ENCODE measurements around the gene TBX20.
"Not testable (repeated sequence)": the region's sequence is repeated elsewhere in the genome, so short reads cannot be mapped to it uniquely, and the experiment has no call there.

GRCh38 chr7:35184961-35185360, 68.9 kb downstream of the TBX20 start:
- TF ChIP-seq TEAD4 (IDR thresholded peaks at IDR 0.05; ENCODE audit: low read depth, low read length); BACH1 (IDR thresholded peaks at IDR 0.05; ENCODE audit: low read length); CTCF (IDR thresholded peaks at IDR 0.05; ENCODE audit: control extremely low read depth in 1 of 3, insufficient read depth in 1 of 3, low read depth in 1 of 3, low read length in 3 of 3); EZH2 (IDR thresholded peaks at IDR 0.05; ENCODE audit: low read depth, low read length, severe bottlenecking); POLR2A (IDR thresholded peaks at IDR 0.05; ENCODE audit: control extremely low read depth in 1 of 2, low read depth in 2 of 2, low read length in 2 of 2); SP1 (IDR thresholded peaks at IDR 0.05; ENCODE audit: low read depth, low read length); HDAC2 (IDR thresholded peaks at IDR 0.05; ENCODE audit: borderline replicate concordance in 1 of 2, low read depth in 2 of 2, low read length in 2 of 2); POLR2AphosphoS5 (IDR thresholded peaks at IDR 0.05; ENCODE audit: low read depth, low read length): not testable (repeated sequence)
- TF ChIP-seq, protein P1, sequence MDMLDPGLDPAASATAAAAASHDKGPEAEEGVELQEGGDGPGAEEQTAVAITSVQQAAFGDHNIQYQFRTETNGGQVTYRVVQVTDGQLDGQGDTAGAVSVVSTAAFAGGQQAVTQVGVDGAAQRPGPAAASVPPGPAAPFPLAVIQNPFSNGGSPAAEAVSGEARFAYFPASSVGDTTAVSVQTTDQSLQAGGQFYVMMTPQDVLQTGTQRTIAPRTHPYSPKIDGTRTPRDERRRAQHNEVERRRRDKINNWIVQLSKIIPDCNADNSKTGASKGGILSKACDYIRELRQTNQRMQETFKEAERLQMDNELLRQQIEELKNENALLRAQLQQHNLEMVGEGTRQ (IDR thresholded peaks at IDR 0.05; ENCODE audit: low read length): not testable (repeated sequence)
- TF ChIP-seq, protein P2, sequence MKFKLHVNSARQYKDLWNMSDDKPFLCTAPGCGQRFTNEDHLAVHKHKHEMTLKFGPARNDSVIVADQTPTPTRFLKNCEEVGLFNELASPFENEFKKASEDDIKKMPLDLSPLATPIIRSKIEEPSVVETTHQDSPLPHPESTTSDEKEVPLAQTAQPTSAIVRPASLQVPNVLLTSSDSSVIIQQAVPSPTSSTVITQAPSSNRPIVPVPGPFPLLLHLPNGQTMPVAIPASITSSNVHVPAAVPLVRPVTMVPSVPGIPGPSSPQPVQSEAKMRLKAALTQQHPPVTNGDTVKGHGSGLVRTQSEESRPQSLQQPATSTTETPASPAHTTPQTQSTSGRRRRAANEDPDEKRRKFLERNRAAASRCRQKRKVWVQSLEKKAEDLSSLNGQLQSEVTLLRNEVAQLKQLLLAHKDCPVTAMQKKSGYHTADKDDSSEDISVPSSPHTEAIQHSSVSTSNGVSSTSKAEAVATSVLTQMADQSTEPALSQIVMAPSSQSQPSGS (IDR thresholded peaks at IDR 0.05; ENCODE audit: low read length): not testable (repeated sequence)

Data from H1 (cell line).